Body of pancreas (tissue), 4 donors: Measurements from ENCODE around the gene LYST.

ENCODE experiments used
- POLR2A ChIP-seq, 3 donors: fragments of 450-650 bp; IDR thresholded peaks; one replicate each; pipeline ENCODE4 v1.6.1; 2016; ENCODE audit warnings: antibody characterized with exemption in 3 of 3, mild to moderate bottlenecking in 2 of 3
- TF ChIP-seq, protein P1 (sequence below), 7 experiments: fragments of 450-650 bp in 4 of 7; fragments of 200-600 bp in 3 of 7; sonication (generic) in 3 of 7; IDR thresholded peaks; one replicate each; pipeline ENCODE4 v1.5.1; 2016 to 2019; ENCODE audit warnings: antibody characterized with exemption in 7 of 7

DNA sequence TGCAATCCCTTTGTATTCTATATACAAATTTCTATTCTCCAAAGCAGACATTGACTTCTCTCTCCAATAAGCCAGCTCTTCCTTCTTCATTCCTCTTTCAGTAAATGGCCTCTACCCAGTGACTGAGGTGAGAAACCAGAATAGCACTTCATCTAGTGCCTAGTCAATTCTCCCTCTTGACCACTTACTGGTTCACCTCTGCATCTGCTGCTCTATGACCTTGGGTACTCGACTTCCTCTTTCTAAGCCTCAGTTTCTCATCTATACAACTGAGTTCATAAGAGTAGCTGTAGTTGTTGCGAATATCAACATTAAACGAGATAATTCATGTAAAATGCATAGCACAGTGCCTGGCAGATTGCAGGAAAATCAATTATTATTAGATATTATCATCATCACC lies 12.4 kb downstream of the LYST start:
- TF ChIP-seq, protein P1, sequence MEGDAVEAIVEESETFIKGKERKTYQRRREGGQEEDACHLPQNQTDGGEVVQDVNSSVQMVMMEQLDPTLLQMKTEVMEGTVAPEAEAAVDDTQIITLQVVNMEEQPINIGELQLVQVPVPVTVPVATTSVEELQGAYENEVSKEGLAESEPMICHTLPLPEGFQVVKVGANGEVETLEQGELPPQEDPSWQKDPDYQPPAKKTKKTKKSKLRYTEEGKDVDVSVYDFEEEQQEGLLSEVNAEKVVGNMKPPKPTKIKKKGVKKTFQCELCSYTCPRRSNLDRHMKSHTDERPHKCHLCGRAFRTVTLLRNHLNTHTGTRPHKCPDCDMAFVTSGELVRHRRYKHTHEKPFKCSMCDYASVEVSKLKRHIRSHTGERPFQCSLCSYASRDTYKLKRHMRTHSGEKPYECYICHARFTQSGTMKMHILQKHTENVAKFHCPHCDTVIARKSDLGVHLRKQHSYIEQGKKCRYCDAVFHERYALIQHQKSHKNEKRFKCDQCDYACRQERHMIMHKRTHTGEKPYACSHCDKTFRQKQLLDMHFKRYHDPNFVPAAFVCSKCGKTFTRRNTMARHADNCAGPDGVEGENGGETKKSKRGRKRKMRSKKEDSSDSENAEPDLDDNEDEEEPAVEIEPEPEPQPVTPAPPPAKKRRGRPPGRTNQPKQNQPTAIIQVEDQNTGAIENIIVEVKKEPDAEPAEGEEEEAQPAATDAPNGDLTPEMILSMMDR (IDR thresholded peaks at IDR 0.05), result no peak
- no peak for TF ChIP-seq POLR2A (IDR thresholded peaks at IDR 0.05)
